Gastroesophageal sphincter (tissue), 3 donors: ENCODE measurements around the gene CORO2B.

Source experiments
- EP300 ChIP-seq: sonication (generic); formaldehyde crosslinking; IDR thresholded peaks from one replicate; pipeline ENCODE4 v1.6.1; 2017; ENCODE audit warnings: antibody characterized with exemption, mild to moderate bottlenecking
- POLR2A ChIP-seq, 2 donors: fragments of 450-650 bp; IDR thresholded peaks; one replicate each; pipeline ENCODE4 v1.6.1; 2017; ENCODE audit warnings: antibody characterized with exemption in 2 of 2, mild to moderate bottlenecking in 2 of 2, moderate library complexity in 1 of 2
- TF ChIP-seq, protein P1 (sequence below), 4 experiments: fragments of 200-600 bp in 2 of 4; fragments of 450-650 bp in 2 of 4; sonication (generic) in 1 of 4; IDR thresholded peaks; one replicate each; pipeline ENCODE4 v1.5.1; 2017 to 2019; ENCODE audit warnings: antibody characterized with exemption in 4 of 4, mild to moderate bottlenecking in 2 of 4, moderate library complexity in 2 of 4

GRCh38 chr15:68775671-68776476 is 197.1 kb downstream of the CORO2B start:
- TF ChIP-seq, protein P1, sequence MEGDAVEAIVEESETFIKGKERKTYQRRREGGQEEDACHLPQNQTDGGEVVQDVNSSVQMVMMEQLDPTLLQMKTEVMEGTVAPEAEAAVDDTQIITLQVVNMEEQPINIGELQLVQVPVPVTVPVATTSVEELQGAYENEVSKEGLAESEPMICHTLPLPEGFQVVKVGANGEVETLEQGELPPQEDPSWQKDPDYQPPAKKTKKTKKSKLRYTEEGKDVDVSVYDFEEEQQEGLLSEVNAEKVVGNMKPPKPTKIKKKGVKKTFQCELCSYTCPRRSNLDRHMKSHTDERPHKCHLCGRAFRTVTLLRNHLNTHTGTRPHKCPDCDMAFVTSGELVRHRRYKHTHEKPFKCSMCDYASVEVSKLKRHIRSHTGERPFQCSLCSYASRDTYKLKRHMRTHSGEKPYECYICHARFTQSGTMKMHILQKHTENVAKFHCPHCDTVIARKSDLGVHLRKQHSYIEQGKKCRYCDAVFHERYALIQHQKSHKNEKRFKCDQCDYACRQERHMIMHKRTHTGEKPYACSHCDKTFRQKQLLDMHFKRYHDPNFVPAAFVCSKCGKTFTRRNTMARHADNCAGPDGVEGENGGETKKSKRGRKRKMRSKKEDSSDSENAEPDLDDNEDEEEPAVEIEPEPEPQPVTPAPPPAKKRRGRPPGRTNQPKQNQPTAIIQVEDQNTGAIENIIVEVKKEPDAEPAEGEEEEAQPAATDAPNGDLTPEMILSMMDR (IDR thresholded peaks at IDR 0.05), result no peak
- TF ChIP-seq POLR2A (IDR thresholded peaks at IDR 0.05) (no peak), EP300 (no peak)
